ENCODE data around the gene RCOR3.
"Not testable (repeated sequence)": the region's sequence is repeated elsewhere in the genome, so short reads cannot be mapped to it uniquely, and the experiment has no call there.

Gene RCOR3

DNA sequence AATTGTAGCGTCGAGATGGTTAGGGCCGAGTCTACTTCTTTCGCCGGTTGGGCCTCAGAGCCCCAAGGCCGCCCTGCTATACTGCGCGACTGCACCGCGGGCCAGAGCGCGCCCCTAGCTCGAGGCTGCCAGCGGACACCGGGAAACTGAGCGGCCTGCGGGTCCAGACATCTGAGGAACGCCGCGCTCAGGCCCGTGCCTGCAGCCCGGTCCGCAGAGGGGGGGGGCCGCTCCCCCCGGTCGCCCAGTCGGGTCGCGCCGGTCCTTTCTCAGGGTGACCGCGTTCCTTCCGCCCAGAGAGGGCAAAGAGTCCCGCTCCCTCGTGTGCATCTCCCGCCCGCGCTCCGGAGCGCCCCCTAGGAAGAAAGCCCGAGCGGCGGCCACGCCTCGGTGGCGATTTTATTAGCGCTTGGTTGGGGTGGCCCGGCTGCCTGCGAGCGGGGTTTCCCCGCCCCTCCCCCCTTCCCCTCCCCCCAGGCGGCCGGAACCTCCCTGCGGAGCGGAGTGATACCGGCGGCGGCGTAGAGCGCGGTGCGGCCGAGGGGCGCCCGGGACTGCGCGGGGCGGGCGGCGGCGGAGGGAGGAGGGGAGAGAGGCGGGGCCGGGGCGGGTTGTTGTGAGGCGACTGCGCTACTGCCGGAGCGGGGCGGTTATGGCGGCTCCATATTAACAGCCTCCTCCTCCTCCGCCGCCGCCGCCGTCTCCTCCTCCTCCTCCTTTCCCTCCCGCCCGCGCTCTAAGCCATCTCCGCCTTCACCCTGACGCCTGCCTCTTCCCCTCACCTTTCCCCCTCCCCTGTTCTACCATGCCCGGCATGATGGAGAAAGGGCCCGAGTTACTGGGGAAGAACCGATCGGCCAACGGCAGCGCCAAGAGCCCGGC is at the start of gene RCOR3:
Gene RCOR3 (plus strand): TSS at position 611 of the 882 bp plus-strand sequence. CDS start 195 bp downstream, at position 806.
- DNase-seq, result peak; percentile 93

DNA sequence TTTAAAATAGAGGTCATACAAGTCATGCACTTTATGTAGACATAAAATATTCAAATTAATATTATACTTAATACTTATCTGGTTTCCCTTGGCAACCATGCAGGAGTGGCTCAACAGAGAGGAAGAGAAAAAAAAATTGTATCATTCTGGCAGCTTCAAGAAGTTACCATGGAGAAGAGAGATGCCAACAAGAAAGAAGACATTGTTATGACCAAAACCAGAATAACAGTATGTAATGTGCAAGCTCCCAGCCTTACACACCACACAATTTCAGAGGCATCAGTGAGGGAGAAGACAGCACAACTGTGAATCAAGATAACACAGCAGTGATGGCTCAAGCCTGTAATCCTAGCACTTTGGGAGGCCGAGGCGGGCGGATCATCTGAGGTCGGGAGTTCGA is 49.1 kb upstream of the RCOR3 start:
- no peak for DNase-seq

- no peak for DNase-seq
Observed at GRCh38 chr1:211210965-211211364, 48.2 kb upstream of the RCOR3 start.

DNA sequence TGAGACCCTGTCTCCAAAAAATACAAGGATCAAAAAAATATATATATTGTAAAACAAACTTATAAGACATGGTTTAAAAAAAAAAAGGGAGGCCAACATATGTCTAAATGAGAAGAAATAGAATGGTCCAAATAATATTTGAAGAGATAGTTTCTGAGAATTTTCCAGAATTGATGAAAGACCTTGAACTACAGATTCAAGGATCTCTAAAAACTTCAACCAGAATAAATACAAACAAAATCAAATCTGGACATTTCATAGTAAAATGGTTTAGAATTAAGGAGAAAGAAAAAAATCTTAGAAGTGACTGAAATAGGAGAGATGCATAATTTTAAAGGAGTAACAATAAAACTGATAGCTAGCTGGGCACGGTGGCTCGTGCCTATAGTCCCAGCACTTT is 45.5 kb upstream of the RCOR3 start:
- no peak for DNase-seq

DNA sequence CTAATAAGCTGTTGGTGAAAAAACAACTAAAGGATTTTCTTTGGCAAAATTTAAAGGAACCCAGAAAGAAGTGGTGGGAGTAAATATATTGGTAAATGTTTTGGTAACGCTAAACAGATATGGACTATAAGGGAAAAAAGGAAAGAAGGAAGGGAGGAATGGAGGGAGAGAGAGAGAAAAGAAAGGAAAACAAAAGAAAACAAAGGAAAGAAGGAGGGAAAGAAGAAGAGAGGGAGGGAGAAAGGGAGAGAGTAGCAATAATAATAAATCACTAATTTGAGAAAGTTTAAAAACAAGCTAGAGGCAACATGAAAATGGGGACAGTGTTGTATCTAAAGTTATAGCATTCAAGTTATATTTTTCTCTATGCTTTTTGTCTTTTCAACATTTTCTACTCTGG is 43.6 kb upstream of the RCOR3 start:
- no peak for DNase-seq

DNA sequence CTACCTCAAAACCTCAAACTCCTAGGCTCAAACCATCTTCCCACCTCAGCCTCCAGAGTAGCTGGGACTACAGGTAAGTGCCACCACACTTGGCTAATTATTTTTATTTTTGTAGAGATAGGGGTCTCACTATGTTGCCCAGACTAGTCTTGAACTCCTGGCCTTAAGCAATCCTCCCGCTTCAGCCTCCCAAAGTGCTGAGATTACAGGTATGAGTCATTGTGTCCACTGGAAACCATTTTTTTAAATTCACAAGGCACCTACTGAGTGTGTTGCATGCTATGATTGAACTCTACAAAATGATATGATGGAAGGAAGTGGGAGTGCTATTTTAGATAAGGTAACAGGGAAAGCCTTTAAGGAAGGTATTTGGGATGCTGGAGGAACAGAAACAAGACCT is 41.8 kb upstream of the RCOR3 start:
- DNase-seq, result no peak

GRCh38 chr1:211222469-211223234 is 36.5 kb upstream of the RCOR3 start:
- DNase-seq, result not testable (repeated sequence)

DNA sequence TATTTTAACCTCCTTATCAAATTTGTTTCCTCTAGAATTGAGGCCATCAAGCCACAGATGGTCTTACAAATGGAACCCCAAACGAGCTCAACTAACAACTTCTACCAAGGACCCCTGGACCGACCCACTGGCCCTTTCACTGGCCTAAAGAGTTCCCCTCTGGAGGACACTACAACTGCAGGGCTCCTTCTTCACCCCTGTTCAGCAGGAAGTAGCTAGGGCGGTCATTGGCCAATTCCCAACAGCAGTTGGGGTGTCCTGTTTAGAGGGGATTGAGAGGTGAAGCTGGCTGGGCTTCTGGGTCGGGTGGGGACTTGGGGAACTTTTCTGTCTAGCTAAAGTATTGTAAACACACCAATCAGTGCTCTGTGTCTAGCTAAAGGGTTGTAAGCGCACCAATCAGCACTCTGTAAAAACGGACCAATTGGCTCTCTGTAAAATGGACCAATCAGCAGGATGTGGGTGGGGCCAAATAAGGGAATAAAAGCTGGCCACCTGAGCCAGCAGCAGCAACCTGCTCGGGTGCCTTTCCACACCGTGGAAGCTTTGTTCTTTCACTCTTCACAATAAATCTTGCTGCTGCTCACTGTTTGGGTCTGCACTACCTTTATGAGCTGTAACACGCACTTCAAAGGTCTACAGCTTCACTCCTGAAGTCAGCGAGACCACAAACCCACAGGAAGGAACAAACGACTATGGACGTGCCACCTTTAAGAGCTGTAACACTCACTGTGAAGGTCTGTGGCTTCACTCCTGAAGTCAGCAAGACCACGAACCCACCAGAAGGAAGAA is 30.4 kb upstream of the RCOR3 start:
- peak; percentile 78 for DNase-seq

GRCh38 chr1:211229365-211229759 is 29.8 kb upstream of the RCOR3 start:
- DNase-seq, result no peak

GRCh38 chr1:211231873-211232272 is 27.3 kb upstream of the RCOR3 start:
- no peak for DNase-seq

GRCh38 chr1:211236633-211237320 is 22.4 kb upstream of the RCOR3 start:
- DNase-seq, result no peak

DNA sequence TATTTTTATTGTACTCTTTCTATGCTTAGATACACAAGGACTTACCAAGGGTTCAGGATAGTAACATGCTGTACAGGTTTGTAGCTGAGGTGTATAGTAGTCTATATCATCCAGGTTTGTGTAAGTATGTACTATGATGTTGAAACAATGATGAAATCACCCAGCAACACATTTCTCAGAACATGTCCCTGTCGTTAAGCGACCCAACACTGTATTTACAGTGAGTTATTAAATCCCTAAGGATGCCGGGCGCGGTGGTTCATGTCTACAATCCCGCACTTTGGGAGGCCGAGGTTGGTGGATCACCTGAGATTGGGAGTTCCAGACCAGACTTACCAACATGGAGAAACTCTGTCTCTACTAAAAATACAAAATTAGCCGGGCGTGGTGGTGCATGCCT is 21.6 kb upstream of the RCOR3 start:
- no peak for DNase-seq

DNA sequence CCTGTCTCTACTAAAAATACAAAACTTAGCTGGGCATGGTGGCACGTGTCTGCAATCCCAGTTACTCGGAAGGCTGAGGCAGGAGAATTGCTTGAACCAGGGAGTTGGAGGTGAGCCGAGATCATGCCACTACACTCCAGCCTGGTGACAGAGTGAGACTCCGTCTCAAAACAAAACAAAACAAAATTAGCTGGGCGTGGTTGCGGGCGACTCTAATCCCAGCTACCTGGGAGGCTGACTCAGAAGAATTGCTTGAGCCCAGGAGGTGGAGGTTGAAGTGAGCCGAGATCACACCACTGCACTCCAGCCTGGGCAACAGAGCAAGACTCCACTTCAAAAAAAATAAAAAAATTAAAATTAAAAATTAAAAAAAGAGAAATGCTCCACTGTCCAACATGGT is 18.6 kb upstream of the RCOR3 start:
- DNase-seq, result not testable (repeated sequence)

- no peak for DNase-seq
Observed at GRCh38 chr1:211241071-211241470, 18.1 kb upstream of the RCOR3 start.

- DNase-seq, result not testable (repeated sequence)
Observed at GRCh38 chr1:211243639-211244038, 15.5 kb upstream of the RCOR3 start.

- not testable (repeated sequence) for DNase-seq
Observed at GRCh38 chr1:211246583-211246982, 12.6 kb upstream of the RCOR3 start.

GRCh38 chr1:211247921-211248320 is 11.2 kb upstream of the RCOR3 start:
- no peak for DNase-seq

DNA sequence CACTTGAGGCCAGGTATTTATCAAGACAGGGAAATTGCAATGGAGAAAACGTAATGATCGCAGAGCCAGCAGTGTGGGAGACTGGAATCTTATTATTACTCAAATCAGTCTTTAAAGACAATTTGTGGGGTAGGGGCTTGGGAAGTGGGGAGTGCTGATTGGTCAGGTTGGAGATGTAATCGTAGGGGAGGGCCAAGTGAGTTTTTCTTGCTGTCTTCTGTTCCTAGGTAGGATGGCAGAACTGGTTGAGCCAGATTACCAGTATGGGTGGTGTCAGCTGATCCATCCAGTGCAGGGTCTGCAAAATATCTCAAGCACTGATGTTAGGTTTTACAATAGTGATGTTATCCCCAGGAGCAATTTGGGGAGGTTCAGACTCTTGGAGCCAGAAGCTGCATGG is 9.6 kb upstream of the RCOR3 start:
- DNase-seq, result not testable (repeated sequence)

DNA sequence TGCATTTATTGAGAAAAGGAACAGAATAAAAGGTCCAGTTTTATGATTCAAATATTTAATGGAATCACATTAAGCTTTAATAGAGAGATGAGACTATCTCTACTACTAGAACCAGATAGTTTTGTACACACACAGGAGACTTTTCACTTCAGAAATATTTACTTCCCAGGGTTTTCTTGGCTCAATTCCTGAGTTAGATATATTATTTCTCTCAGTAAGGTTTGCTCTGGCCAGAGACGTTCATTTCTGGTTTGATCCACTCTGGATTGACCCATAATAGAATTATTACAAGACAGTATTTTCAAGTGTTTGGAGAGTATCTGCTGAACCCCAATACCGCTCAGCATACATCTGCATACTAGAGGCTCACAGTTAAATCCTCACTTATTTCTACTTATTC is 1.3 kb upstream of the RCOR3 start:
- no peak for DNase-seq

- peak; percentile 71 for DNase-seq
Observed at GRCh38 chr1:211258310-211258755, 833 bp upstream of the RCOR3 start.

DNA sequence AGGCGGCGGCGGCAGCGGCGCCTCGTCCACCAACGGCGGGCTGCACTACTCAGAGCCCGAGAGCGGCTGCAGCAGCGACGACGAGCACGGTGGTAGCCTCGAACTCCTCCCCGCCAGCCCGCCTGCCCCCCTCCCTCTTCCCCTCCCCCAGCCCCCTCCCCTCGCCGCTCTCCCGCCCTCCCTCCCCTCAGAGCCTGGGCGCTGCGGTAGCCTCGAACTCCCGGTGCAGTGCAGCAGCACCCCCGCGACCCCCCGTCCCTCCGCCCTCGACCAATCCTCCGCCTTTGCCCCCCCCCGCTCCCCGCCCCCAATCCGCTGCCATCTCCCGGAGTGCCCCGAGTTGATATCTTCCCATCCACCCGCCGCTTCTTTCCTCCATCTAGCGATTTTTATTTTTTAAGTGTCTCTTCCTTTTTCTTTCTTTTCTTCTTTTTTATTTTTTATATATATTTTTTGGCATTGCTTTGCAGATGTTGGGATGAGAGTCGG is 516 bp downstream of the RCOR3 start:
- DNase-seq, result peak; percentile 59

Measured in activated CD4-positive, alpha-beta T cell treated with anti-CD3 and anti-CD28 coated beads, Interleukin-2, Interleukin-6, amounts not matched to agents 100 ng/mL and 50 ng/mL, durations not matched to agents 16 hours and 8 hours (primary cell).